GM23338 (cell line): Measurements from ENCODE around the gene HP. TPM values are rescaled to one million over a fixed set of nuclear protein-coding genes. Genes with fewer than 3 reads are reported as not detected.

ENCODE experiments used
- ATAC-seq: fragments of 200-7000 bp; cut with Tn5 transposase; 3 replicates; pipeline ENCODE4 v1.9.1; 2020
- DNase-seq: peaks from one replicate; pipeline ENCODE4 v3.0.0-alpha.2; 2015; ENCODE audit warnings: low spot score
- H2AFZ ChIP-seq: fragments of 200-600 bp; sonication (generic); 2 replicates; pipeline ENCODE4 v1.8.0; 2016; ENCODE audit warnings: antibody characterized with exemption, mild to moderate bottlenecking, moderate library complexity
- H3F3A ChIP-seq: fragments of 200-600 bp; sonication (generic); replicated peaks from 2 replicates; pipeline ENCODE4 v1.8.0; 2017; ENCODE audit warnings: antibody characterized with exemption, mixed run types, low read depth
- H3K27ac ChIP-seq: fragments of 200-600 bp; sonication (generic); 2 replicates; pipeline ENCODE4 v1.6.1; 2016; ENCODE audit warnings: low read depth
- H3K27me3 ChIP-seq: fragments of 200-600 bp; sonication (generic); 2 replicates; pipeline ENCODE4 v1.8.0; 2016; ENCODE audit warnings: mild to moderate bottlenecking, mixed run types, moderate library complexity; ENCODE audit not compliant: insufficient read depth
- H3K36me3 ChIP-seq: fragments of 200-600 bp; sonication (generic); 2 replicates; pipeline ENCODE4 v1.8.0; 2016; ENCODE audit warnings: mild to moderate bottlenecking; ENCODE audit not compliant: insufficient read depth
- H3K4me1 ChIP-seq: fragments of 200-600 bp; sonication (generic); 2 replicates; pipeline ENCODE4 v1.8.0; 2016; ENCODE audit warnings: mild to moderate bottlenecking, moderate library complexity; ENCODE audit not compliant: insufficient read depth
- H3K4me2 ChIP-seq: fragments of 200-600 bp; sonication (generic); 2 replicates; pipeline ENCODE4 v1.7.1; 2017; ENCODE audit warnings: mixed run types
- H3K4me3 ChIP-seq: fragments of 200-600 bp; sonication (generic); 2 replicates; pipeline ENCODE4 v1.6.1; 2016; ENCODE audit warnings: mixed run types
- H3K79me2 ChIP-seq: fragments of 200-600 bp; sonication (generic); replicated peaks from 2 replicates; pipeline ENCODE4 v1.8.0; 2017; ENCODE audit warnings: mild to moderate bottlenecking; ENCODE audit not compliant: insufficient read depth
- H3K9me2 ChIP-seq: fragments of 200-600 bp; sonication (generic); 2 replicates; pipeline ENCODE4 v1.8.0; 2017; ENCODE audit not compliant: insufficient read depth
- H4K20me1 ChIP-seq: fragments of 200-600 bp; sonication (generic); replicated peaks from 2 replicates; pipeline ENCODE4 v1.8.0; 2017; ENCODE audit warnings: mild to moderate bottlenecking; ENCODE audit not compliant: insufficient read depth
- H3K27ac Mint-ChIP-seq: 2 replicates; pipeline ENCODE4 v1.8.0; 2020; ENCODE audit warnings: inconsistent platforms, mild to moderate bottlenecking, moderate library complexity, mixed read lengths
- H3K27me3 Mint-ChIP-seq: 3 replicates; pipeline ENCODE4 v1.8.0; 2022; ENCODE audit warnings: low read depth, mild to moderate bottlenecking, moderate library complexity, mixed read lengths, inconsistent platforms; ENCODE audit not compliant: insufficient read depth, poor library complexity
- H3K36me3 Mint-ChIP-seq: 3 replicates; pipeline ENCODE4 v1.8.0; 2021; ENCODE audit warnings: low read depth, mild to moderate bottlenecking, inconsistent platforms, moderate library complexity, mixed read lengths
- H3K4me1 Mint-ChIP-seq: 3 replicates; pipeline ENCODE4 v1.8.0; 2020; ENCODE audit warnings: mild to moderate bottlenecking, inconsistent platforms, mixed read lengths
- H3K4me3 Mint-ChIP-seq: 3 replicates; pipeline ENCODE4 v1.8.0; 2021; ENCODE audit warnings: moderate library complexity, mild to moderate bottlenecking, inconsistent platforms, mixed read lengths
- H3K9me3 Mint-ChIP-seq: 3 replicates; pipeline ENCODE4 v1.8.0; 2020; ENCODE audit warnings: moderate library complexity, mild to moderate bottlenecking, inconsistent platforms, mixed read lengths
- CREB1 ChIP-seq: fragments of 250-450 bp; sonication (Bioruptor Pico); IDR thresholded peaks from 2 replicates; pipeline ENCODE4 v1.5.0; 2020; ENCODE audit warnings: low read depth, mild to moderate bottlenecking, moderate library complexity
- EZH2 ChIP-seq: fragments of 200-600 bp; sonication (generic); IDR thresholded peaks from one replicate; pipeline ENCODE4 v1.8.0; 2017; ENCODE audit warnings: antibody characterized with exemption, mild to moderate bottlenecking, low read depth; ENCODE audit not compliant: unreplicated experiment
- EZH2phosphoT487 ChIP-seq: fragments of 200-600 bp; sonication (generic); IDR thresholded peaks from one replicate; pipeline ENCODE4 v1.8.1; 2018; ENCODE audit warnings: antibody characterized with exemption; ENCODE audit not compliant: unreplicated experiment
- JUNB ChIP-seq: IDR thresholded peaks from one replicate; pipeline ENCODE4 v1.6.1; 2016; ENCODE audit warnings: antibody characterized with exemption; ENCODE audit not compliant: unreplicated experiment
- NANOG ChIP-seq: IDR thresholded peaks from 2 replicates; pipeline ENCODE4 v1.6.1; 2016; ENCODE audit warnings: antibody characterized with exemption, borderline replicate concordance
- POLR2AphosphoS5 ChIP-seq: IDR thresholded peaks from 2 replicates; pipeline ENCODE4 v1.6.1; 2016; ENCODE audit warnings: antibody characterized with exemption, low read depth
- STAT1 ChIP-seq: IDR thresholded peaks from one replicate; pipeline ENCODE4 v1.6.1; 2016; ENCODE audit warnings: antibody characterized with exemption; ENCODE audit not compliant: unreplicated experiment
- ZNF114 ChIP-seq: fragments of 250-450 bp; sonication (Bioruptor Pico); IDR thresholded peaks from 2 replicates; pipeline ENCODE4 v1.5.0; 2020; ENCODE audit warnings: mild to moderate bottlenecking, moderate library complexity
- ZNF331 ChIP-seq: fragments of 250-450 bp; sonication (Bioruptor Pico); IDR thresholded peaks from 2 replicates; pipeline ENCODE4 v1.5.0; 2020; ENCODE audit warnings: low read depth, mild to moderate bottlenecking, moderate library complexity
- polyA plus RNA-seq: library from polyadenylated mRNA; unstranded; fragments of >200 nt; fragmentation: Nextera tagmentation; extraction: Ambion mirVana; gene quantifications from 2 replicates; pipeline ENCODE4 v1.2.1, GENCODE V29; 2016
- total RNA-seq: library from RNA; depleted of rRNA; stranded (reverse); fragments of >200 nt; shearing (Covaris generic); gene quantifications from 2 replicates; pipeline ENCODE4 v1.2.3, GENCODE V29; 2014
- TF ChIP-seq, protein P1 (sequence below), 2 experiments: fragments of 200-600 bp in 1 of 2; sonication (generic) in 1 of 2; conservative IDR thresholded peaks; 2 replicates each; pipeline versions ENCODE4 v1.5.1 to v1.6.1; 2016 to 2017; ENCODE audit warnings: antibody characterized with exemption in 2 of 2, low read depth in 2 of 2, mild to moderate bottlenecking in 2 of 2, moderate library complexity in 1 of 2
- TF ChIP-seq, protein P2 (sequence below): fragments of 250-450 bp; sonication (Bioruptor Pico); IDR thresholded peaks from 2 replicates; pipeline ENCODE4 v1.5.0; 2020; ENCODE audit warnings: mild to moderate bottlenecking, moderate library complexity
- TF ChIP-seq, protein P3 (sequence below): IDR thresholded peaks from 2 replicates; pipeline ENCODE4 v1.6.1; 2016; ENCODE audit warnings: antibody characterized with exemption
- TF ChIP-seq, protein P4 (sequence below): IDR thresholded peaks from one replicate; pipeline ENCODE4 v1.6.1; 2018; ENCODE audit warnings: antibody characterized with exemption; ENCODE audit not compliant: unreplicated experiment

Gene HP
- total and polyA plus RNA-seq, 2 experiments from 2014 or later: 0.26 TPM; not detected in 1

DNA sequence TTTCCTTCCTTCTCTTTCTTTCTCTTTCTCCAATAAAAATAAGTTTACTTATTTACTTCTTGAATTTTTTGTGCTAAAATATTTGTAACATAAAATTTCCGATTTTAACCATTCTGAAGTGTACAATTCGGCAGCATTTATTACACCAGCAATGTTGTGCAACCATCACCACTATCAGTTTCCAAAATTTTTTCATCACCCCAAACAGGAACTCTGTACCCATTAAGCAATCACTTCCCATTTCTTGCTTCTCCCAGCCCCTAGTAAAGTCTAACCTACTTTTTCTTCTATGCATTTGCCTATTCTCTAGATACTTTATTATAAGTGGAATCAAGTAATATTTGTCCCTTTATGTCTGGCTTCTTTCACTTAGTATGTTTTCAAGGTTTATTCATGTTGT lies 2.5 kb upstream of the HP start:
- H3K27ac ChIP-seq: no peak overlapping the region
- ATAC-seq (no peak), DNase-seq (no peak)
- no peak overlapping the region for H3K4me3 ChIP-seq
- no peaks in the 10 kb centered on the region for H3K27me3 ChIP-seq
- no peak overlapping the region for H2AFZ ChIP-seq
- H3K27ac Mint-ChIP-seq: no peak overlapping the region
- no peak for TF ChIP-seq EZH2
- no peak for TF ChIP-seq JUNB
- no peak for TF ChIP-seq NANOG
- TF ChIP-seq EZH2phosphoT487: no peak
- TF ChIP-seq ZNF331 (CRISPR knock-in tag): no peak
- TF ChIP-seq, protein P1, sequence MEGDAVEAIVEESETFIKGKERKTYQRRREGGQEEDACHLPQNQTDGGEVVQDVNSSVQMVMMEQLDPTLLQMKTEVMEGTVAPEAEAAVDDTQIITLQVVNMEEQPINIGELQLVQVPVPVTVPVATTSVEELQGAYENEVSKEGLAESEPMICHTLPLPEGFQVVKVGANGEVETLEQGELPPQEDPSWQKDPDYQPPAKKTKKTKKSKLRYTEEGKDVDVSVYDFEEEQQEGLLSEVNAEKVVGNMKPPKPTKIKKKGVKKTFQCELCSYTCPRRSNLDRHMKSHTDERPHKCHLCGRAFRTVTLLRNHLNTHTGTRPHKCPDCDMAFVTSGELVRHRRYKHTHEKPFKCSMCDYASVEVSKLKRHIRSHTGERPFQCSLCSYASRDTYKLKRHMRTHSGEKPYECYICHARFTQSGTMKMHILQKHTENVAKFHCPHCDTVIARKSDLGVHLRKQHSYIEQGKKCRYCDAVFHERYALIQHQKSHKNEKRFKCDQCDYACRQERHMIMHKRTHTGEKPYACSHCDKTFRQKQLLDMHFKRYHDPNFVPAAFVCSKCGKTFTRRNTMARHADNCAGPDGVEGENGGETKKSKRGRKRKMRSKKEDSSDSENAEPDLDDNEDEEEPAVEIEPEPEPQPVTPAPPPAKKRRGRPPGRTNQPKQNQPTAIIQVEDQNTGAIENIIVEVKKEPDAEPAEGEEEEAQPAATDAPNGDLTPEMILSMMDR (conservative IDR thresholded peaks at IDR 0.05; ENCODE audit: low read depth in 2 of 2): no peak
- TF ChIP-seq CREB1 (CRISPR knock-in tag): no peak
- no peak for TF ChIP-seq STAT1
- TF ChIP-seq, protein P2, sequence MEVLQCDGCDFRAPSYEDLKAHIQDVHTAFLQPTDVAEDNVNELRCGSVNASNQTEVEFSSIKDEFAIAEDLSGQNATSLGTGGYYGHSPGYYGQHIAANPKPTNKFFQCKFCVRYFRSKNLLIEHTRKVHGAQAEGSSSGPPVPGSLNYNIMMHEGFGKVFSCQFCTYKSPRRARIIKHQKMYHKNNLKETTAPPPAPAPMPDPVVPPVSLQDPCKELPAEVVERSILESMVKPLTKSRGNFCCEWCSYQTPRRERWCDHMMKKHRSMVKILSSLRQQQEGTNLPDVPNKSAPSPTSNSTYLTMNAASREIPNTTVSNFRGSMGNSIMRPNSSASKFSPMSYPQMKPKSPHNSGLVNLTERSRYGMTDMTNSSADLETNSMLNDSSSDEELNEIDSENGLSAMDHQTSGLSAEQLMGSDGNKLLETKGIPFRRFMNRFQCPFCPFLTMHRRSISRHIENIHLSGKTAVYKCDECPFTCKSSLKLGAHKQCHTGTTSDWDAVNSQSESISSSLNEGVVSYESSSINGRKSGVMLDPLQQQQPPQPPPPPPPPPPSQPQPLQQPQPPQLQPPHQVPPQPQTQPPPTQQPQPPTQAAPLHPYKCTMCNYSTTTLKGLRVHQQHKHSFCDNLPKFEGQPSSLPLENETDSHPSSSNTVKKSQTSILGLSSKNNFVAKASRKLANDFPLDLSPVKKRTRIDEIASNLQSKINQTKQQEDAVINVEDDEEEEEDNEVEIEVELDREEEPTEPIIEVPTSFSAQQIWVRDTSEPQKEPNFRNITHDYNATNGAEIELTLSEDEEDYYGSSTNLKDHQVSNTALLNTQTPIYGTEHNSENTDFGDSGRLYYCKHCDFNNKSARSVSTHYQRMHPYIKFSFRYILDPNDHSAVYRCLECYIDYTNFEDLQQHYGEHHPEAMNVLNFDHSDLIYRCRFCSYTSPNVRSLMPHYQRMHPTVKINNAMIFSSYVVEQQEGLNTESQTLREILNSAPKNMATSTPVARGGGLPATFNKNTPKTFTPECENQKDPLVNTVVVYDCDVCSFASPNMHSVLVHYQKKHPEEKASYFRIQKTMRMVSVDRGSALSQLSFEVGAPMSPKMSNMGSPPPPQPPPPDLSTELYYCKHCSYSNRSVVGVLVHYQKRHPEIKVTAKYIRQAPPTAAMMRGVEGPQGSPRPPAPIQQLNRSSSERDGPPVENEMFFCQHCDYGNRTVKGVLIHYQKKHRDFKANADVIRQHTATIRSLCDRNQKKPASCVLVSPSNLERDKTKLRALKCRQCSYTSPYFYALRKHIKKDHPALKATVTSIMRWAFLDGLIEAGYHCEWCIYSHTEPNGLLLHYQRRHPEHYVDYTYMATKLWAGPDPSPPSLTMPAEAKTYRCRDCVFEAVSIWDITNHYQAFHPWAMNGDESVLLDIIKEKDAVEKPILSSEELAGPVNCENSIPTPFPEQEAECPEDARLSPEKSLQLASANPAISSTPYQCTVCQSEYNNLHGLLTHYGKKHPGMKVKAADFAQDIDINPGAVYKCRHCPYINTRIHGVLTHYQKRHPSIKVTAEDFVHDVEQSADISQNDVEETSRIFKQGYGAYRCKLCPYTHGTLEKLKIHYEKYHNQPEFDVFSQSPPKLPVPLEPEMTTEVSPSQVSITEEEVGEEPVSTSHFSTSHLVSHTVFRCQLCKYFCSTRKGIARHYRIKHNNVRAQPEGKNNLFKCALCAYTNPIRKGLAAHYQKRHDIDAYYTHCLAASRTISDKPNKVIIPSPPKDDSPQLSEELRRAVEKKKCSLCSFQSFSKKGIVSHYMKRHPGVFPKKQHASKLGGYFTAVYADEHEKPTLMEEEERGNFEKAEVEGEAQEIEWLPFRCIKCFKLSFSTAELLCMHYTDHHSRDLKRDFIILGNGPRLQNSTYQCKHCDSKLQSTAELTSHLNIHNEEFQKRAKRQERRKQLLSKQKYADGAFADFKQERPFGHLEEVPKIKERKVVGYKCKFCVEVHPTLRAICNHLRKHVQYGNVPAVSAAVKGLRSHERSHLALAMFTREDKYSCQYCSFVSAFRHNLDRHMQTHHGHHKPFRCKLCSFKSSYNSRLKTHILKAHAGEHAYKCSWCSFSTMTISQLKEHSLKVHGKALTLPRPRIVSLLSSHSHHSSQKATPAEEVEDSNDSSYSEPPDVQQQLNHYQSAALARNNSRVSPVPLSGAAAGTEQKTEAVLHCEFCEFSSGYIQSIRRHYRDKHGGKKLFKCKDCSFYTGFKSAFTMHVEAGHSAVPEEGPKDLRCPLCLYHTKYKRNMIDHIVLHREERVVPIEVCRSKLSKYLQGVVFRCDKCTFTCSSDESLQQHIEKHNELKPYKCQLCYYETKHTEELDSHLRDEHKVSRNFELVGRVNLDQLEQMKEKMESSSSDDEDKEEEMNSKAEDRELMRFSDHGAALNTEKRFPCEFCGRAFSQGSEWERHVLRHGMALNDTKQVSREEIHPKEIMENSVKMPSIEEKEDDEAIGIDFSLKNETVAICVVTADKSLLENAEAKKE: no peak
- TF ChIP-seq, protein P3, sequence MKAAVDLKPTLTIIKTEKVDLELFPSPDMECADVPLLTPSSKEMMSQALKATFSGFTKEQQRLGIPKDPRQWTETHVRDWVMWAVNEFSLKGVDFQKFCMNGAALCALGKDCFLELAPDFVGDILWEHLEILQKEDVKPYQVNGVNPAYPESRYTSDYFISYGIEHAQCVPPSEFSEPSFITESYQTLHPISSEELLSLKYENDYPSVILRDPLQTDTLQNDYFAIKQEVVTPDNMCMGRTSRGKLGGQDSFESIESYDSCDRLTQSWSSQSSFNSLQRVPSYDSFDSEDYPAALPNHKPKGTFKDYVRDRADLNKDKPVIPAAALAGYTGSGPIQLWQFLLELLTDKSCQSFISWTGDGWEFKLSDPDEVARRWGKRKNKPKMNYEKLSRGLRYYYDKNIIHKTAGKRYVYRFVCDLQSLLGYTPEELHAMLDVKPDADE: no peak
- TF ChIP-seq, protein P4, sequence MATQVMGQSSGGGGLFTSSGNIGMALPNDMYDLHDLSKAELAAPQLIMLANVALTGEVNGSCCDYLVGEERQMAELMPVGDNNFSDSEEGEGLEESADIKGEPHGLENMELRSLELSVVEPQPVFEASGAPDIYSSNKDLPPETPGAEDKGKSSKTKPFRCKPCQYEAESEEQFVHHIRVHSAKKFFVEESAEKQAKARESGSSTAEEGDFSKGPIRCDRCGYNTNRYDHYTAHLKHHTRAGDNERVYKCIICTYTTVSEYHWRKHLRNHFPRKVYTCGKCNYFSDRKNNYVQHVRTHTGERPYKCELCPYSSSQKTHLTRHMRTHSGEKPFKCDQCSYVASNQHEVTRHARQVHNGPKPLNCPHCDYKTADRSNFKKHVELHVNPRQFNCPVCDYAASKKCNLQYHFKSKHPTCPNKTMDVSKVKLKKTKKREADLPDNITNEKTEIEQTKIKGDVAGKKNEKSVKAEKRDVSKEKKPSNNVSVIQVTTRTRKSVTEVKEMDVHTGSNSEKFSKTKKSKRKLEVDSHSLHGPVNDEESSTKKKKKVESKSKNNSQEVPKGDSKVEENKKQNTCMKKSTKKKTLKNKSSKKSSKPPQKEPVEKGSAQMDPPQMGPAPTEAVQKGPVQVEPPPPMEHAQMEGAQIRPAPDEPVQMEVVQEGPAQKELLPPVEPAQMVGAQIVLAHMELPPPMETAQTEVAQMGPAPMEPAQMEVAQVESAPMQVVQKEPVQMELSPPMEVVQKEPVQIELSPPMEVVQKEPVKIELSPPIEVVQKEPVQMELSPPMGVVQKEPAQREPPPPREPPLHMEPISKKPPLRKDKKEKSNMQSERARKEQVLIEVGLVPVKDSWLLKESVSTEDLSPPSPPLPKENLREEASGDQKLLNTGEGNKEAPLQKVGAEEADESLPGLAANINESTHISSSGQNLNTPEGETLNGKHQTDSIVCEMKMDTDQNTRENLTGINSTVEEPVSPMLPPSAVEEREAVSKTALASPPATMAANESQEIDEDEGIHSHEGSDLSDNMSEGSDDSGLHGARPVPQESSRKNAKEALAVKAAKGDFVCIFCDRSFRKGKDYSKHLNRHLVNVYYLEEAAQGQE: no peak
- no peak for TF ChIP-seq ZNF114
- no peak for TF ChIP-seq POLR2AphosphoS5
- H4K20me1 ChIP-seq: no peaks in the 10 kb centered on the region
- peaks cover 5% of the 10 kb centered on the region for H3K27me3 Mint-ChIP-seq
- no peaks in the 10 kb centered on the region for H3K9me2 ChIP-seq
- H3K9me3 Mint-ChIP-seq: peaks cover 16% of the 10 kb centered on the region
- no peaks in the 10 kb centered on the region for H3F3A ChIP-seq
- 0 out of 3 replicates have a peak, but pooled peaks cover 4% of the 10 kb centered on the region for H3K36me3 Mint-ChIP-seq
- H3K4me3 Mint-ChIP-seq: no peak overlapping the region
- H3K79me2 ChIP-seq: no peaks in the 10 kb centered on the region
- H3K4me1 Mint-ChIP-seq: no peaks in the 10 kb centered on the region
- no peaks in the 10 kb centered on the region for H3K36me3 ChIP-seq
- no peaks in the 10 kb centered on the region for H3K4me1 ChIP-seq
- H3K4me2 ChIP-seq: no peak overlapping the region
